Activated T-helper 1 cell treated with anti-CD3 and anti-CD28 coated beads, Interleukin-2, amount 50 U/mL, for 16 hours (primary cell): ENCODE data around the gene SLC38A4.

Experiments used
- DNase-seq, 2 donors: peaks; one replicate each; pipeline ENCODE4 v3.0.0-alpha.2; 2020; ENCODE audit warnings: low read depth in 1 of 2, low spot score in 1 of 2

SLC38A4 gene

DNA sequence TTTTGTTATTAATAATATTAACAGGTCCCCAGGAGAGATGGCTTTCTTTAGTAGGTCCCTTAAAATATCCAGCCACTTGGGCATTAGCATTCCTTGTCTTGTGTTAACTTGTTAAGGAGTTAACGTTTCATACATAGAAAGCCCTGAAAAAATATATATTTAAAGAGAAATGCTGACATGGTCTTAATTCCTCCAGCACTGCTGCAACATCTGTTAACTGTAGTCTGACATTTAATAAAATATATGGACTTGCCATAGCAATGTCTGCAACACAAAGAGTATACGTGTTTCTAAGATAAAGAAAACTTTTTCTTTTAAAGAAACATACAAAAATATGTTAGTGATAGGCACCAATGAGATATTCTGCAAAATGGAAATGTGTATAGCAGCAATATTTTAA lies 10.0 kb downstream of the SLC38A4 start:
- DNase-seq, result no peak

DNA sequence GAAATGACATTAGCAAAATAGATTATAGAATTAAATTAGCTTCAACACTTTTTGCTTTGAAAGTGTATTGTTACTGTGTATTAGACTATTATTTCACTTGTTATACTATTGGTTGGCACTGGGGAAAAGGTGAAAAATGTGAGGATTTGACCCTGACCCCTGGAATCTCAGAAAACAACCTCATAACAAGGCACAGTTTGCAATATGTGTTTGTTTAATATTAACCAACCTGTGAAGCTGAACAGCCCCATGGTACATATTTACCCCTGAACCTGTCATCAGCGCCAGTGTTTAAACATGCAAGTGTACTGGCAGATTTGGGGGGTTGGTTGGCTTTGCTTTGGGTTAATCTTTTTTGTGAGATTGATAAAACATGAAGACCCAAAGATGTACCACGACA lies 11.7 kb downstream of the SLC38A4 start:
- DNase-seq, result no peak

DNA sequence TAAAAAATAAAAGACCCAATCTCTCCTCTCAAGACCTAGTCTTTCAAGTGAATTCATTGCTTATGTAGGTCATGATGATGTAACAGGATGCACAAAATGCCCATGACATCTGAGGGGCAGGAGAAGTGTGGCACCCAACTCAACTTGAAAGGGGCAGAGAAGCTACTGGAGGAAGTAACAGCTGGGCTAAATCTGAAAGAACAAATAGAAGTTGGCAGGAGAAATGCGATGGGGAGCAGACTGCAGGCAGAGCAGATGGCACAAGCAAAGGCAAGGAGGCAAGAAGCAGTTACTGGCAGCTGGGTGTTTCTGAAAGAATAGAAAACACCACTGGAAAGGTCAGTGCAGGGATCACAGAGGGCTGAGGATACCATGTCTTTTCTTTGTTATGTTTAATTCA lies 14.6 kb downstream of the SLC38A4 start:
- no peak for DNase-seq

DNA sequence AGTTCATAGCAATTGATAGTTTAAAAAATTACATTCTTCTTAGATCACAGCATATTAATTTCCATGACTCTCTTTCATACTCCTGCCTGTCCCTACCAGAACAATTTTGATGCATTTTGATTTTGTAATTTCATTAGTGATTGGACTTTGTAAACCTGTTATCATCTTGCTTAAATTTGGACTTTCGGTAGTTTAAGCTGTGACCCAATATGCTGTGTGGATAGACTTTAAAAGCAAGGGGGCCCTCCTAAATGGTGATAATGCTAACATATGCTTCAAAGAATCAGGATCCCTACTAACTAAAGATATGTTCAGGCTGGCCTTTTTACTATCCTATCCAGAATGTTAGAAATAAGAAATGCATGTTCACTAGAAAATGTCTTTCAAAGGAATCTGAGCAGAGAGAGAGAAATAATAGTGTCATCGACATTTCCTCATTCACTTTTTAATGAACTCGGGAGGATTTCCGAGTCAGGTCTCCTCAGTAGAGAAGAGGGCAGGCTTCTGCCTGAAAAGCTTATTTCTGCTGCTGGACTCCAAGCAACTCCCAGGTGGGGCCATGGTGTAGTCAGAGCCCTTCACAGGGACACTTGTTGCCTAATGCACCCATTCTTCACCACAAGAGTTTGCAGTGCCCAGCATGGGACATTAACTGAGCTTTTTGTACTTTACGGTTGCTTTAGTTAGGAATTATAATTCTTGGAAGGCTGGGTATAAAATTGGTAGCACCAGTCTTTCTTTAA lies 16.7 kb downstream of the SLC38A4 start:
- DNase-seq, result no peak

DNA sequence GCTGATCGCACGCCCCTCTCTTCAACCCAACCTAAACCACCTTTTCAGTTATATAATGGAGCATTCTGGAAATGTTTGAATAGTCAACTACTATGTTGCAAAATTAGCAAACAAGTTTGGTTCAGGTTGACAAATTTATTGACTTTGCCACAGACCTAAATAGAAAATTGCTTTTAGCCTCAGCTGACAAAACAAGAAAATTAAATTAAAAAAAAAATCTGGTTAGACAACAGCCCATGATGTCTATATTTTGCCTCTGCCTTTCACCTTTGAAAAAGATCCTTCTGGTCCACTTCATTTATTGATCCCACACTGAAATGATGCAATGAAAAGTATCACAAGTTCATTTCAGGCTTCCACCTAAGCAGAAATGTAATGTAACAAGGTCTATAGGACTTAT lies 17.5 kb downstream of the SLC38A4 start:
- no peak for DNase-seq

DNA sequence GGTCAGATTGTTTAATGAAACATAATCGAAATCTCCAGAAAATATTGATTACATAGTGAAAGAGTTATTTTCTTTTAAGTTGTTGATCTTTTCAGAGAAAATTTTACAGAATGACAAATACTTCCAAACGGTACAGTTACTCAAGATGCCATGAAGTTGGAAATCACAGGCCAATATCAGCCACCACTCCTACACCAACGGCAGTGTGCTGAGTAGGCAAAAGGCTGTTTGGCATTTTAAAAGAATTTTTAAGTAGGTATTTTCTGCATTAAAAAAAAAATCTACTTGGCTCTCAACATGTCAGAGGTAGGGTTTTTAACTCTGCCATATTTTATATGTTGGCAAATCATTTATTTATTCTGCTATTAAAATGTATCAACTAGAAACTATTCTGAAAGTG lies 21.7 kb downstream of the SLC38A4 start:
- no peak for DNase-seq

DNA sequence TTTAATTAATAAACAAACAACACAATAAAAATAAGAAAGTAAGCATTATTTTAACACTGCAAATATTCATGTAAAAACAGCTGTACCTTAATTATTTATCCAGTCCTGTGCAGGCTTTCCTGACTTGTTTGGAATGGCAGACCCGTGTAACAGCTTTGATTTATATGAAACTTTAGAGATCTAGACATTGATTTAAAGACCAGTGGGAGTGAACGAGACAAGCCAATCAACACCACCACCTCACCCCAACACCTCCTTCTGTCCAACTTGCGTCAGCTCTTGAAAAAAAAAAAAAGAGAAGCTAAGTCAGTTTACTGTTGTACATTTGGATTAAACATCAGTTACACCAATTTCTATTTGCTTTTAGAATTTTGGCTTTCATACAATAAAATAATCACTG lies 22.3 kb downstream of the SLC38A4 start:
- no peak for DNase-seq

- no peak for DNase-seq
These were observed 24.5 kb downstream of the SLC38A4 start for GRCh38 chr12:46801293-46801692.

DNA sequence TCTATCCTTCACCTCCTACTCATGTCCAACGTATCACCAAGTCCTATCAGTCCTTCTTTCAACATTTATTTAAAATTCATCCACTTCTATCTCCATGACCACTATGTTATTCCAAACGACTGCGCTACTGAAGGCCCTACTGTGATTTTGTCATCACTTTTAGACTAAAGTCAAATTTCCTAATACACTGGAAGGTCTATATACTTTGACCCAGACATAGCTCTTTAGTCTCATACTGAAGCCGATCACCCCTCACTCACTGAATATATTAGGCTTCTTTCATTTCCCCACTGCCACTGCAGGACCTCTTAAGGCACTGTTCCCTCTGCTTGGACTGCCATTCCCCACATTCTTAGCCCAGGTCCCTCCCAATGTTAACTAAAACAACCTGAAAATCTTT lies 25.6 kb downstream of the SLC38A4 start:
- DNase-seq, result no peak

- no peak for DNase-seq
These were observed 27.1 kb downstream of the SLC38A4 start for GRCh38 chr12:46798648-46799047.

GRCh38 chr12:46798056-46798455 lies 27.7 kb downstream of the SLC38A4 start:
- DNase-seq, result no peak

DNA sequence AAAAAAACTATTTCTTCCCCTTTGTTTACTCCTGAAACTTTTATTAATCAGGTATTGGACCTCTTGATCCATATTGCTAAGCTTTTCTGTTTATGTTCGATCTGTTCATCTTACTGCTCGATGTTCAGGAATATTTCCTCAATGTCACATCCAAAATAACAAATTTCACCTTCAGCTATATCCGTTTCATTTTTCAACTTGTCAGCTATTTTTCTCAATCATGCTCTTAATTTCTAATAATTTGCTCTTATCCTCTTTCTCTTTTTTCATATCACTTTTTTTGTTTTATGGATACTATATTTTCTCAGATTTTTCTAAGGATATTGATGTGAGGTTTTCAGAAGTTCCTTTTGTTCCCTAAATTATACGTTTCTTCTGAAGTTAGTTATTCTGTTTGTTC lies 29.8 kb downstream of the SLC38A4 start:
- no peak for DNase-seq

GRCh38 chr12:46794593-46795190 lies 31.1 kb downstream of the SLC38A4 start:
- DNase-seq, result no peak

DNA sequence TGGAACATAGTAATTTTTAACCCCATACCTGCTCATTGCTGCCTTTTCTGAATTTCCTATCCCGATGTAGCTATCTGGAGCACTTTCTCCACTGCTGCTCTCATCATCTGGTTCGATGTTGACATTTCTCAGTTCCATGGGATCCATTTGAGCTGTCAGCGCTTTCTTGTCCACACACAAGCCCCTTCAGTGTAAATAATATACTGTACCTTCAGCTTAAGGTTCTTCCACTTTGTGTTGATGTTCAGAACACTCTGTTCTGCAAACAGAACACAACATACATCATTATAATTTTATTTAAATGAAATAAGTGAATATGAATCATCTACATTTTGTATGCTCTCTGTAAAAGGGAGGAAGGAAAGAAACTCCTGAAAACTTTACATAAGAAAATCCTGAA lies 32.9 kb downstream of the SLC38A4 start:
- DNase-seq, result no peak

GRCh38 chr12:46790066-46790465 lies 35.7 kb downstream of the SLC38A4 start:
- no peak for DNase-seq

DNA sequence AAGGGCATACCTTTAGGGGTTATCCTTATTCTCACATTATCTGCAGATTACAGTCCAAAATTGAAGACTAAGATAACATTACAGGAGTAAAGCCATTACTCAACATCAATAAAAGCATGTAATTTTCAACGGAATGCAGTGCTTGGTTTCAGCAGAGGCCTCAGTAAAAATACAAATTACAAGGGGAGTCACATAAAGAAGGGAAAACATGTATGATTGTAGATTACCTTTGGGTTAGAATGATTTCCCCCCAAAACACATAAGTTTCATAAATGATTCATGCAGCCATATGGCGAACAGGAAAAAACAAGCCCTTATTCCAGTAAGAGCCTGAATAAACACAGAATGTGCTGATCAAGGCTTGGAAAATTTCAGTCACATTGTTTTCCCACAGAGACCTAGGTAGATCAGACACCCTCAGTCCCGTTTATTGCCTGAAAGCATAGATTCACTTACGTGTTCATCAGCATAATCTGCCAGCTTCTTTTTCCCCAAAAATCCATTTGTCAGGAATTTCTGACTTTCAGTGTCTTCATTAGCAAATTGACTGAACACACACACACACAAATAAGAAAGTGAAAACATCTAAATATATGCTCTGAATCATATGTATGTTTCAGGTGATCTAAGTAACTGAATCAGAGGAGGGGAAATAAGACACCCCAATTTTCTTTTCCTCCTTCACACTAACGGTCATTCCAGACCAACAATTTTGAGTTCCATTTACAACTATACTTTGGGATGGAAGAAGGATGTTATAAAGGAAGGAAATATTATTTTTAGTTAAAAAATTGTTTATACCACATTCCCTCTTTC lies 37.5 kb downstream of the SLC38A4 start:
- DNase-seq, result no peak

DNA sequence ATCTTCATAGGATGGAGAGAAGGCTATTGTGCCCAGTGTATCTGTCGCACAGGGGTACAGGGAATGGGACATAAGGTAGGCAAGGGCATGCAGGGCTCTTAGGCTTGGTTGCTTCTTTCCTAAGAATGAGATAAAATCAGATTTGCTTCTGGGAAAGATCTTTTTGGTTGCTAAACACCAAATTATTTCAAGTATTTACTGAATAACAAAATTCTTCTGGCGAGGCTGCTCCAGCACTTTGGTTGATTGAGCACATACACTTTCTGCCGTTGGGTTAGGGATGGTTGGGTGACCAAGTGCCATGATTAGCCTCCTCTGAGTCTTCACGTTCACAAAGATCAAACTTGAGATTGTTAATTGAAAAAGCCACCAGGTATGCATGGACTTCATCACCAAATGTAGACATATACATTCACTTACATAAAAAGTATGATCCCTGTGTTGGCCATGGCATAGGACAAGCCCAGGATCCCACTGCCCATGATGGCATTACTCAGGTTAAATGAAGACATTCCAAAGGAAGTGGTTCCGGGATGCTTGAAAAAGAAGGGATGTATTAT lies 38.2 kb downstream of the SLC38A4 start:
- DNase-seq, result no peak

DNA sequence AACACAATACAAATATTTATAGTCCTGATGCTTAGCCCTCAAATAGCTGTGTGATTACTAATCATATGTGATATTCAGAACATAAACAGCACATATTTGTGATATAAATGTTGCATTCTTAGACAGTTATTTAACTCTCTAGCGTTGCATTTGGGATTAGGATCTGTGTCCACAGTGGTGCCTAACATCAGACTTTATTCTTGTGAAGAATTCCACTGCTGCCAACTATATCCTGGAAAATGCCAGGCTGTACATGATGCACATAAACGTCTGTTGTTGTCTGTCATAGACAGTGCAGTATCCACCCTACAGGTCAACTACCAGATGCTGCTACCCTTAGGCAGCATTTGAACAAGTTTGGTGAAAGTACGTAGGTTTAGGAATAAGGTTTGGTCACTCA lies 39.0 kb downstream of the SLC38A4 start:
- no peak for DNase-seq

- DNase-seq, result no peak
These were observed 40.4 kb downstream of the SLC38A4 start for GRCh38 chr12:46785382-46785781.

GRCh38 chr12:46783871-46784270 lies 41.9 kb downstream of the SLC38A4 start:
- no peak for DNase-seq

- no peak for DNase-seq
These were observed 45.9 kb downstream of the SLC38A4 start for GRCh38 chr12:46779879-46780278.

- DNase-seq, result no peak
These were observed 46.7 kb downstream of the SLC38A4 start for GRCh38 chr12:46779063-46779462.
